Epidermal melanocyte (primary cell): ENCODE data around the gene METTL16.
"Not testable (repeated sequence)": the region's sequence is repeated elsewhere in the genome, so short reads cannot be mapped to it uniquely, and the experiment has no call there.

Experiments used
- DNase-seq: peaks from one replicate; pipeline ENCODE4 v3.0.0; 2011; ENCODE audit warnings: low spot score; ENCODE audit not compliant: insufficient read length

Gene METTL16, protein sequence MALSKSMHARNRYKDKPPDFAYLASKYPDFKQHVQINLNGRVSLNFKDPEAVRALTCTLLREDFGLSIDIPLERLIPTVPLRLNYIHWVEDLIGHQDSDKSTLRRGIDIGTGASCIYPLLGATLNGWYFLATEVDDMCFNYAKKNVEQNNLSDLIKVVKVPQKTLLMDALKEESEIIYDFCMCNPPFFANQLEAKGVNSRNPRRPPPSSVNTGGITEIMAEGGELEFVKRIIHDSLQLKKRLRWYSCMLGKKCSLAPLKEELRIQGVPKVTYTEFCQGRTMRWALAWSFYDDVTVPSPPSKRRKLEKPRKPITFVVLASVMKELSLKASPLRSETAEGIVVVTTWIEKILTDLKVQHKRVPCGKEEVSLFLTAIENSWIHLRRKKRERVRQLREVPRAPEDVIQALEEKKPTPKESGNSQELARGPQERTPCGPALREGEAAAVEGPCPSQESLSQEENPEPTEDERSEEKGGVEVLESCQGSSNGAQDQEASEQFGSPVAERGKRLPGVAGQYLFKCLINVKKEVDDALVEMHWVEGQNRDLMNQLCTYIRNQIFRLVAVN

DNA sequence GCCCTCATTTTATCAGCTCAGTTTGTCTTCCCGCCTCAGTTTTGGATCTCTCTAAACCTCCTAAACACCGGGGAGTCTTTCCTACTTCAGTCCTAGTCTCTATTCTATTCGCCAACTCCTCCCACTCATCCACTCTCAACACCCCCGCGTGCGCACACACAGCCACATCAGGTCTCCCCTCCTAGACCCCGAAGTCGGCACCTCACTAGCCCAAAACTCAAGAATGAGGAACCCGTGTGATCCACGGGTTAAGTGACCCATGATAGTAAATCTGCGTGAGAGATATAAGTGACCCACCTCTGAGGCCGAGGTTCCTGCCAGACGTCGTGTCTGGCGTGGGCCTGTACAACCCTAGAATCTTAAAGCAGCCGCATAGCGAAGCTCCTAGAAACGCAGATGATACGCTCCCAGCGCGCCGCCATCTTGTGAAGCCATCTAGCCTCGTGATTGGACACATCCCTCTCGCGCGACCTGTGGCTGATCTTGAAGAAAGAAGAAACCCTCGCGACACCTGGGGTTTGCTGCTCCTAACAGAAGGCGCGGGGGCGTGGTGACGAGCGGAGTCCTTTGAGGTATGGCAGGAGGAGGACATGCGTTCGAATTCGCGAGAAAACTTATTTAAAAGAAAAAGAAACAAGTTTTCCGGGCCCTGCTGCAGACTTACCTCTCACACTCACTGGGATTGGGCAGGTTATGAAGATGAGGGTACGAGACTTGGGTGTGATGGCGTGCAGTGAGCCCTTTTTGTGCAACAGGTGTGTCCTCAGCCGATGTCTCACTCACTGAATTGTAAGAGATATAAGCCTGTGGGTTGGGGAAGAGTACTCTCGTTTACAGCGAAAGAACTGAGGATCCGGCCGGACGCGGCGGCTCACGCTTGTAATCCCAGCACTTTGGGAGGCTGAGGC is at the start of gene METTL16:
TSS of gene METTL16 (minus strand) at position 427 of the 908 bp plus-strand sequence. CDS start 9,557 bp downstream, outside the sequence.
- DNase-seq, result peak; percentile 99

DNA sequence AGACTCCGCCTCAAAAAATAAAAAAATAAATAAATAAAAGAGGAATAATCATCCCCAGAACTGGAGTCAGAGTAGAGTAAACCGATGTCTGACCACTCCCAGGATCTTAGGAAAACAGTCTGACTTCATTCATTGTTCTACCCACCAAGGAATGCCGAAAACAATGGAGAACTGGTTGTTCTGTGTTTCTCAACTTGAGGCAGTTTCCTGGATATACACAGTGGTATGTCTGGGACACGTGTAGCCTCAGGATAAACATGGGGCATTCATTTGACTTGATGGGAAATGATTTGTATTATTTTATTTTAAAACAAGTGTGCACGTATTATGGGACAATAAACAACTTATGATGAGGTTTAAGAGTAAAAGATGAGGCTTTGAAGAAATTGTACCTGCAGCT is 49.0 kb upstream of the METTL16 start:
- no peak for DNase-seq

DNA sequence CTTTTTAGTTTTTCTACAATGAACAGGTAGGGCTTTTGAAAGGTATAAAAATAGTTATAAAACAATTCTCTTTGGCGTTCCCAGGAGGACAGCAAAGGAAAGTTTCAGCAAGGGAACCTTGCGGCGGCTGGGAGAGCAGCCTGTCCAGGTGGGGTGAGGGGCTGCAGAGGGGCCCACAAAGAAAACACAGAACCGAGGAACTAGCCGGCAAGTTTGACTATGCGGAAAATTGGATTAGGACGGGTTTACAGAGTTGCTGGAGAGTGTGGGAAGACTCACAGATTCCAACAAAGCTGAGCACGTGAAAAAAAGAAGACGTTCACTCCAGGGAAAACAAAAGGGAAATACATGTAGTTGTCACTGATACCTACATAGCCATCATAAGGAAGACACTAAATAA is 40.2 kb upstream of the METTL16 start:
- DNase-seq, result no peak

DNA sequence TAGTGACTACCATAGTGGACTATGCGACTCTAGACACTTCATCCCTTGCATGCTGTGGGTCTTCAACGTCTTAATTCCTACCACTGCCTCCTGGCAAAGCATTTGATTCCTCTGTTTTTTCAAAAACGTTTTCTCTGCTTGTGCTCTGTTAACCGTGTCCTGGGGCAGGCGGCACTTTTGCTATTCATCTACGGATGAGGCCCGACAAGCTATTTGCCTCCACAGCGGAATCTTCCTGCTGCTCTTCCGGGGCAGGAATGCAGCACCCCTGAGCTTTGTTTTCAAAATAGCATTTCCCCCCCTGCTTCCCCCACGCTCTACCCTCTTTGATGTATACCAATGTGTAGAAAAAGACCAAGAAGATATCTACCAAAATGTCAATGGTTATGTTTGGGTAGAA is 39.8 kb upstream of the METTL16 start:
- no peak for DNase-seq

DNA sequence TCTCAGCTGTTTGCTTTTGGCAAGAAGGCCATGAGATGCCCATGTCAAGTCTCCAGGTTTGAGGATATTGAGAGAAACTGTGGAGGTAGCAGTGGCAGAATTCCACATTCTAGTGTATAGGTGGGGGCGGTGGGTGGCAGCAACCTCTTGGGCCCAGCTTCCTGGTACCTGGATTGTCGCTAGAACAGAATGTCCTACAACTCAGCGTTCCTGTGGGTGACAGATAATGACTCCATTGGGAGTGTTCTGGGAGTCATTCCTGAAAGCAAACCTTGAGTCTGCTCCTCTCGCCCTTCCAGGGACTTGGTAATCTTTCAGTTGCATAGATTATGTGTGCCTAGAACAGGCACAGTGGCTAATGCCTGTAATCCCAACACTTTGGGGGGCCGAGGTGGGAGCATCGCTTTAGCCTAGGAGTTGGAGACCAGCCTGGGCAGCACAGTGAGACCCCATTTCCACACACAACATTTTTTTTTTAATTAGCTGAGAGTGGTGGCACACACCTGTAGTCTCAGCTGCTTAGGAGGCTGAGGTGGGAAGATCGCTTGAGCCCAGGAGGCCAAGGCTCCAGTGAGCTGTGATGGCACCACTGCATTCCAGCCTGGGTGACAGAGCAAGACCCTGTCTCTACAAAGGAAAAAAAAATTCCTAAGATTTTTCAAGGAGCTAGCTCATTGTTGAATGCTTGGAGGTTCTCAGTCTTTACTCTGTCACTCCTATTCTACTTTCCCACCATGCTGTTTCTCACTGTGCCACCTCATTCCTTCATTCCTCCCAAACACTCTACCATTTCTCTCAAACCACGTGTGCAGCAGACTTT is 37.9 kb upstream of the METTL16 start:
- DNase-seq, result no peak

DNA sequence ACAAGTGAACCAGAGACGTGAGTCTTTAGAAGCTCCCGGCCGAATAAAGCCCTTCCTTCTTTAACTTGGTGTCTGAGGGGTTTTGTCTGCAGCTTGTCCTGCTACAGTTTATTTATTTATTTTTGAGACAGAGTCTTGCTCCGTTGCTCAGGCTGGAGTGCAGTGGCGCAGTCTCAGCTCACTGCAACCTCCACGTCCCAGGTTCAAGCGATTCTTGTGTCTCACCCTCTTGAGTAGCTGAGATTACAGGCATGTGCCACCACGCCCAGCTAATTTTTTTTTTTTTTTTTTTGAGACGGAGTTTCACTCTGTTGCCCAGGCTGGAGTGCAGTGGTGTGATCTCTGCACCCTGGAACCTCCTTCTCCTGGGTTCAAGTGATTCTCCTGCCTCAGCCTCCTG is 36.3 kb upstream of the METTL16 start:
- DNase-seq, result not testable (repeated sequence)

DNA sequence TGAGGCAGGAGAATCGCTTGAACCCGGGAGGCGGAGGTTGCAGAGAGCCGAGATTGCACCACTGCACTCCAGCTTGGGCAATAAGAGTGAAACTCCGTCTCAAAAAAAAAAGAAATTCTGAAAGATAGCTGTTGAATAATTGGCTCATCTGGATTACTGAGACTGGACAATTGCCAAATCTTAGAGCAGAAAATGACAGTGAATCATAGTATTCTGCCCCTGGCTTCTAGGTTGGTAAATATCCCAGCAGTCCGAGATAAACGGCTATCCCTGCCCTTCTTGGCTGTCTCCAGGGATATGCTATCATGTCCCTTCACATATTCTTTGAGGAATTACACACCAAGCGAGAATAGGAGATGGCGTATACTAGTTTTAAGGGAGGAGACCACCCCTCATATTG is 35.5 kb upstream of the METTL16 start:
- peak; percentile 61 for DNase-seq

DNA sequence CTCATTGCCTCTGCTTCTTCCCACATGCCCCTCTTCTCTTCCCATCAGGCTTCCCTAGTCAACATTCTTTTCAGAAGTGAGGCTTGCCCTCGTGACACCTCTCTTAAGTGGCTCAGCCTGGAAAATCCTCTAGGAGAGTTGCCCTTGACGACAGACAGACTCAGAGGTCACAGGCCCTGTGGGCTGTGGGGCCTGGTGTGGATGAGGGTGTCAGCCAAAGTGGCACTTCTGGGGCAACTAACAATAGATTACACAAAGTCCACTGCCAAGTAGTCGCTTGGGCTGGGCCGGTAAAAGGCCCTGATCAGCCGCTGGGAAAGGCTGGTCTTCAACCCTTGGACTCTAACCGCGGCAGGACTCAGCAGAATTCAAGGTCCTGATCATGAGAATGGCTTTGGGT is 33.7 kb upstream of the METTL16 start:
- no peak for DNase-seq

DNA sequence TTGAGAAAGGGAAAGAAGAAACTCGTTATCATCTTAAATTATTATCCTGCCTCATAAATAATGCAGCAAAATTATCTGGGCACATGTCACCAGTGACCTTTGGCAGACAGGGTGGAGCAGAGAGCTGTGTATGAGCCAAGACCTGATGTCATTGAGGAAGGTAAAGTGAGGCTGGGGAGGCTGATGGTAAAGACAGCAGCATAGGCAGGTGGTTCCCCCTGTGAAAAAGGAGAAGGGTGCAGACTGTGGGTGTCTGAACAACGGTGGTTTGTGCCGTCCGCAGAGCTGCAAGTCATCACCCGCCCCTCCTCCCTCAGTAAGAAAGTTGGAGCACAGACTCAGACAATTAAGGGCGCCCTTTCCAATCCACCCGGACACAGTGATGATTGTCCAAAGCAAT is 30.8 kb upstream of the METTL16 start:
- DNase-seq, result no peak

DNA sequence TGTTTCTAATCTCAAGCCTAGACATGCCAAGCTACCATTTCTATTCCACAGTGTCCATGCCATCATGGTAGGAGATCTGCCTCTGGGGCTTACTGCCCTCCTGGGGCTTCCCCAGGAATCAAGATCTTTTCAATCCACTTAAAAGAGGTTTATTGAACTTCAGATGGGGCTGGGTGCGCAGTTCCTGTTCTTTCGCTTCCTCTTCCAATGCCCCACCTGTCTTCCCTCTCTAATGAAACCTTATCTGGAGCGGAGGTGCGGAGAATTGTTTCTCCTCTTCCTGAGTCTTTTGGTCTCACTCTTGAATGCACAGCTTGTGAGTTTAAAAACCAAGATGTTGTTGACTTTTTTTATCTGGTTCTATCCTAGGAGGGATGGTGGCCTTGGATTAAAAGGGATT is 30.4 kb upstream of the METTL16 start:
- DNase-seq, result no peak

DNA sequence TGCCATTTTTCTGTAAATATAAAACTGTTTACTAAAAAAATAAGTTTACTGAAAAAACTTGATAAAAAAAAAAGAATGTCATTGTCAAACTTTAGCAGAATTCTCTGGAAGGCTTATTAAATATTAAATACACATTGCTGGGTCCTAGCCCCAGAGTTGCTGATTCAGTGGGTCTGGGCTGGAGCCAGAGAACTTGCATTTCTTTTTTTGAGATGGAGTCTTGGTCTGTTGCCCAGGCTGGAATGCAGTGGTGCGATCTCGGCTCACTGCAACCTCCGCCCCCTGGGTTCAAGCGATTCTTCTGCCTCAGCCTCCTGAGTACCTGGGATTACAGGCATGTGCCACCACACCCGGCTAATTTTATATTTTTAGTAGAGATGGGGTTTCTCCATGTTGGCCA is 25.9 kb upstream of the METTL16 start:
- not testable (repeated sequence) for DNase-seq

DNA sequence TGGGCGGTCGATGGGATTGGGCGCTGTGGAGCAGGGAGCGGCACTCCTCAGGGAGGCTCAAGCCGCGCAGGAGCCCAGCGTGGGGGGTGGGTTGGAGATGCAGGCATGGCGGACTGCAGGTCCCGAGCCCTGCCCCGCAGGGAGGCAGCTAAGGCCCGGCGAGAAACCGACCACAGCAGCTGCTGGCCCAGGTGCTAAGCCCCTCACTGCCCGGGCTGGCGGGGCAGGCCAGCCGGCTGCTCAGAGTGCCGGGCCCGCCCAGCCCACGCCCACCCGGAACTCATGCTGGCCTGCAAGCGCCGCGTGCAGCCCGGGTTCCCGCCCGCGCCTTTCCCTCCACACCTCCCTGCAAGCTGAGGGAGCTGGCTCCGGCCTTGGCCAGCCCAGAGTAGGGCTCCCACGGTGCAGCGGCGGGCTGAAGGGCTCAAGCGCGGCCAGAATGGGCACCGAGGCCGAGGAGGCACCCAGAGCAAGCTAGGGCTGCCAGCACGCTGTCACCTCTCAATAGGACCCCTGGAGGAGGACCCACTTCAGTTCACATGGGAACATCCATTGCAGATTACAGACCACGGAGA is 20.5 kb upstream of the METTL16 start:
- no peak for DNase-seq

DNA sequence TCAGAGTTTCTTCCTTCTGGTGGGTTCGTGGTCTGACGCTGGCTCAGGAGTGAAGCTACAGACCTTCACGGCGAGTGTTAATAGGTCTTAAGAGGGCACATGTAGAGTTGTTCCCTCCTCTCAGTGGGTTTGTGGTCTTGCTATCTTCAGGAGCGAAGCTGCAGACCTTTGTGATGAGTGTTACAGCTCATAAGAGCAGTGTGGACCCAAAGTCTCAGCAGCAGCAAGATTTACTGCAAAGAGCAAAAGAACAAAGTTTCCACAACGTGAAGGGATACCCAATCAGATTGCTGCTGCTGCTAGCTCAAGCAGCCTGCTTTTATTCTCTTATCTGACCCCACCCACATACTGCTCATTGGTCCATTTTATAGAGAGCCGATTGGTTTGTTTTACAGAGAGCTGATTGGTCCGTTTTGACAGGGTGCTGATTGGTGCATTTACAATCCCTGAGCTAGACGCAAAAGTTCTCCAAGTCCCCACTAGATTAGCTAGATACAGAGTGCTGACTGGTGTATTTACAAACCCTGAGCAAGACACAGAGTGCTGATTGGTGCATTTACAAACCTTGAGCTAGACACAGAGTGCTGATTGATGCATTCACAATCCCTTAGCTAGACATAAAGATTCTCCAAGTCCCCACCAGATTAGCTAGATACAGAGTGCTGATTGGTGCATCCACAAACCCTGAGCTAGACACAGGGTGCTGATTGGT is 19.7 kb upstream of the METTL16 start:
- DNase-seq, result not testable (repeated sequence)

DNA sequence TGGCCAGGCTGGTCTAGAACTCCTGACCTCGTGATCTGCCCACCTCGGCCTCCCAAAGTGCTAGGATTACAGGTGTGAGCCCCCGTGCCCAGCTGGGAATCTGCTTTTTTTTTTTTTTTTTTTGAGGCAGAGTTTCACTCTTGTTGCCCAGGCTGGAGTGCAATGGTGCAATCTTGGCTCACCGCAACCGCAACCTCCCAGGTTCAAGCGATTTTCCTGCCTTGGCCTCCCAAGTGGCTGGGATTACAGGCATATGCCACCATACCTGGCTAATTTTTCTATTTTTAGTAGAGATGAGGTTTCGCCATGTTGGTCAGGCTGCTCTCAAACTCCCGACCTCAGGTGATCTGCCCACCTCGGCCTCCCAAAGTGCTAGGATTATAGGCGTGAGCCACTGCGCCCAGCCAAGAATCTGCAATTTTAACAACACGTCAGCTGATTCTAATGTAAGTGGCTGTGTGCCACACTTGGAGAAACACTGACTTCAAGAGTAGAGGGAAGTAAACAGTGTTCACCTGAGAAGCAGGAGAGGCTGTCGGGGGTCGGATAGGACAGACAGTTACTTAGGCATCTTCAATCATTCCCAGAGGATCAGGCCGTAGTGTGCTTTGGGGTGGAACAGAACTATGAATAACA is 10.2 kb upstream of the METTL16 start:
- not testable (repeated sequence) for DNase-seq

DNA sequence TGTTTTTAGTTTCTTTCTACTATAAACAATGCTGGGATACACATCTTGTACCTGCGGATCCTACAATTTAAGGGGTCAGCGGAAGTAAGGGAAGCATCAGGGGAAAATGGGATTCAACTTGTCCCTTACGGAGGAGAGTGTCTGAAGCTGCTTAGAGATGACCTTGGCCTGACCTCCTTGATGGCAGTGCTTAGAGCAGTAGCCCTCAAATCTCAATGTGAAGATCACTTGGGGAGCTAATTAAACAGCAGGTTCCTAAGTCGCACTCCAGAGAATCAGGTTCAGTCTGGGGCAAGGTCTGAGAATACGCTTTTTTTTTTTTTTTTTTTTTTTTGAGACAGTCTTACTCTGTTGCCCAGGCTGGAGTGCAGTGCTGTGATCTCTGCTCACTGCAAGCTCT is 9.6 kb upstream of the METTL16 start:
- DNase-seq, result no peak

DNA sequence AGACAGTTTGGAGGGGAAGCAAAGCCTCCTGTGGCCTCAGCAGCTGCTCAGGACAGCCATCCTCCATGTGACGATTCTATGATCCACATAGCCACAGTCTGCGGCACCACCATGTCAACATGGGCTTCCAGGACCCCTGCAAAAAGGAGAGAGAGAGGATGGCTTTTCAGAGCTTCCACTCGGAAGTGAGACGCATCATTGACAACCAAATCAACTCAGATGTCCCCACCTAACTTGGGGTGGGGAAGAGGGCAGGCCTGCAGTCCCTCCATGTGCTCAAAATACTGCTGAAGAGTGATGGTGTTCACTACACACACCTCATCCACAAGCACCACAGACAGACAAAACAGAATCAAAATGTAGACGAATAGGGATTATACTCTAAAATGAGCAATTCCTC is 5.9 kb upstream of the METTL16 start:
- no peak for DNase-seq

DNA sequence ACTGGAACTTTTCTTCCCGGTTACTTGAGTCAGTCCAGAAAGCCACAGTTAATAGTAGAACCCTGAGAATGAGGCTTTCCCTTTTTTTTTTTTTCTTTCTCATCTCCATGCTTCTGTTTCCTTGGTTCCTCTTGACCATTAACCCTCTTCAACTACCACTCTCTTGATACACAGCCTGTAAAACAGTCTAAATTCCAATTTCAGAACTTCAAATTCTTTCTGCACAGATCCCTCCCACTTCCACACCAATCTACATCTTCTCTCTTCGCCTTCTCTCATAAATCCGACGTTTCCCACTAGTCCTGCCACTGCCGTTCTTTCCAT is 588 bp downstream of the METTL16 start:
- DNase-seq, result no peak

DNA sequence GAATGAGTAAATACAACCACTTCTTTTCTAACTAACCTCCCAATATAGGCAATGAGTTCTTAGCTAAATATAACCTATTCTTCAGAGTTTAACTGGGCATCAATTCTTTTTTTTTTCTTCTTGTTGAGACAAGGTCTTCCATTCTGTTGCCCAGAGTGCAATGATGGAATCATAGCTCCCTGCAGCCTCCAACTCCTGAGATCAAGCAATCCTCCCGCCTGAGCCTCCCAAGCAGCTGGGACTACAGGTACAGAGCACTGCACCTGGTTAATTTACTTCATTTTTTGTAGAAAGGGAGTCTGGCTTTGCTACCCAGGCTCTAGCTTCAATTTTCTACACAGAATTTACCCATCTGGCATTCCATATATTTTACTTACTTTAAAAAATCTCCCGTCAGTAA is 1.1 kb downstream of the METTL16 start:
- no peak for DNase-seq

DNA sequence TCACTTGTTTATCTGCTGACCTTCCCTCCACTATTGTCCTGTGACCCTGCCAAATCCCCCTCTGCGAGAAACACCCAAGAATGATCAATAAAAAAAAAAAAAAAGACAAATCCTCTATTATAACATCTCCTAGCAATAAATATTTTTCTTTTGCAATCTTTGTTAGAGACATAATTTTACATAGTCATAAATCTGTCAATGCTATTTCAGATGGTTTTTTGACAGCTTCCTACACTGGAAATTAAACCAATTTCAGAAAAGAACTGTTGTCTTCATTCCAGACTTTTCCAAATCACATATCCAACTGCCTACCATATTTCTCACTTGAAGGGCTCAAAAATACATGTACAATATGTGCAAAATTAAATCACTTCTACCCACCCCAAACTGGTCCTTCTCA is 3.7 kb downstream of the METTL16 start:
- DNase-seq, result no peak

DNA sequence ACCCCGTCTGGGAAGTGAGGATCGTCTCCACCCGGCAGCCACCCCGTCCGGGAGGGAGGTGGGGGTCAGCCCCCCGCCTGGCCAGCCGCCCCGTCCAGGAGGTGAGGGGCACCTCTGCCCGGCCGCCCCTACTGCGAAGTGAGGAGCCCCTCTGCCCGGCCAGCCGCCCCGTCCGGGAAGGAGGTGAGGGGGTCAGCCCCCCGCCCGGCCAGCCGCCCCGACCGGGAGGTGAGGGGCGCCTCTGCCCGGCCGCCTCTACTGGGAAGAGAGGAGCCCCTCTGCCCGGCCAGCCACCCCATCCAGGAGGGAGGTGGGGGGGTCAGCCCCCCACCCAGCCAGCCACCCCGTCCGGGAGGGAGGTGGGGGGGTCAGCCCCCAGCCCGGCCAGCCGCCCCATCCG is 4.7 kb downstream of the METTL16 start:
- not testable (repeated sequence) for DNase-seq
